HEK293 (cell line): Measurements from ENCODE around the gene KCNK1.

Experiments used
- CTCF ChIA-PET: fragments of 350-600 bp; formaldehyde crosslinking; extraction: SDS; loops from one replicate; lab custom pipeline; 2021; ENCODE audit warnings: antibody characterized with exemption; lab: Yijun Ruan, JAX
- POLR2A ChIA-PET: fragments of 300-600 bp; formaldehyde crosslinking; extraction: SDS; loops from one replicate; lab custom pipeline; 2020; ENCODE audit warnings: antibody characterized with exemption, inconsistent platforms; lab: Yijun Ruan, JAX
- H3K27ac ChIP-seq: fragments of 200-500 bp; sonication (Bioruptor generic); 2 replicates; pipeline ENCODE4 v1.5.1; 2014; ENCODE audit warnings: low read depth, low read length, control low read depth, inconsistent platforms; ENCODE audit errors: extremely low read depth
- H3K36me3 ChIP-seq, 2 experiments: fragments of 200-500 bp in 1 of 2; sonication (Bioruptor generic) in 1 of 2; 1 replicate in 1 of 2; 2 replicates in 1 of 2; pipeline ENCODE4 v1.5.1; 2014 to 2017; ENCODE audit warnings: inconsistent platforms in 2 of 2, low read length in 2 of 2; ENCODE audit not compliant: control insufficient read depth in 2 of 2, insufficient read depth in 1 of 2
- H3K4me1 ChIP-seq: fragments of 200-500 bp; sonication (Bioruptor generic); 2 replicates; pipeline ENCODE4 v1.5.1; 2014; ENCODE audit warnings: mild to moderate bottlenecking, low read length, inconsistent platforms; ENCODE audit not compliant: control insufficient read depth, insufficient read depth
- H3K4me3 ChIP-seq: 2 replicates; pipeline ENCODE4 v1.5.1; 2011; ENCODE audit warnings: low read depth, mild to moderate bottlenecking, control low read depth, low read length, moderate library complexity
- H3K9me3 ChIP-seq: fragments of 200-500 bp; sonication (Bioruptor generic); 2 replicates; pipeline ENCODE4 v1.5.1; 2014; ENCODE audit warnings: low read depth, low read length, inconsistent platforms; ENCODE audit not compliant: control insufficient read depth, insufficient read depth
- GLIS1 ChIP-seq: fragments of 450-650 bp; formaldehyde crosslinking; IDR thresholded peaks from 2 replicates; pipeline ENCODE4 v1.5.1; 2016; ENCODE audit warnings: missing biosample characterization, missing genetic modification characterization
- GLIS2 ChIP-seq: fragments of 450-650 bp; formaldehyde crosslinking; IDR thresholded peaks from 2 replicates; pipeline ENCODE4 v1.5.1; 2016; ENCODE audit warnings: missing biosample characterization, missing genetic modification characterization
- IKZF3 ChIP-seq: fragments of 450-650 bp; IDR thresholded peaks from 2 replicates; pipeline ENCODE4 v1.5.0; 2018; ENCODE audit warnings: missing biosample characterization, mild to moderate bottlenecking, missing genetic modification characterization, moderate library complexity
- KLF7 ChIP-seq: fragments of 450-650 bp; formaldehyde crosslinking; IDR thresholded peaks from 2 replicates; pipeline ENCODE4 v1.5.1; 2016; ENCODE audit warnings: missing biosample characterization, missing genetic modification characterization, borderline replicate concordance
- PRDM1 ChIP-seq: fragments of 450-650 bp; formaldehyde crosslinking; IDR thresholded peaks from 2 replicates; pipeline ENCODE4; 2016; ENCODE audit warnings: missing biosample characterization, missing genetic modification characterization
- TCF7L2 ChIP-seq: IDR thresholded peaks from 2 replicates; pipeline ENCODE4 v1.6.1; 2011; ENCODE audit warnings: low read depth, mild to moderate bottlenecking, inconsistent platforms, low read length, moderate library complexity, borderline replicate concordance
- TRIM28 ChIP-seq: IDR thresholded peaks from 2 replicates; pipeline ENCODE4 v1.6.1; 2011; ENCODE audit warnings: low read length, control low read depth, borderline replicate concordance
- ZNF114 ChIP-seq: fragments of 450-650 bp; formaldehyde crosslinking; IDR thresholded peaks from 2 replicates; pipeline ENCODE4 v1.5.0; 2017; ENCODE audit warnings: missing biosample characterization, missing genetic modification characterization
- ZNF121 ChIP-seq: fragments of 450-650 bp; formaldehyde crosslinking; IDR thresholded peaks from 2 replicates; pipeline ENCODE4 v1.5.1; 2016; ENCODE audit warnings: missing biosample characterization, missing genetic modification characterization
- ZNF175 ChIP-seq: fragments of 450-650 bp; formaldehyde crosslinking; IDR thresholded peaks from 2 replicates; pipeline ENCODE4 v1.5.1; 2016; ENCODE audit warnings: missing biosample characterization, missing genetic modification characterization
- ZNF2 ChIP-seq: fragments of 450-650 bp; formaldehyde crosslinking; IDR thresholded peaks from 2 replicates; pipeline ENCODE4 v1.5.1; 2016; ENCODE audit warnings: missing biosample characterization, missing genetic modification characterization
- ZNF354C ChIP-seq: fragments of 450-650 bp; formaldehyde crosslinking; IDR thresholded peaks from 2 replicates; pipeline ENCODE4 v1.5.1; 2016; ENCODE audit warnings: missing biosample characterization, missing genetic modification characterization, low read depth, borderline replicate concordance
- ZNF558 ChIP-seq: fragments of 450-650 bp; formaldehyde crosslinking; IDR thresholded peaks from 2 replicates; pipeline ENCODE4 v1.5.1; 2016; ENCODE audit warnings: missing biosample characterization, missing genetic modification characterization
- ZNF560 ChIP-seq: fragments of 450-650 bp; formaldehyde crosslinking; IDR thresholded peaks from 2 replicates; pipeline ENCODE4 v1.5.1; 2017; ENCODE audit warnings: missing biosample characterization, missing genetic modification characterization, borderline replicate concordance
- ZNF596 ChIP-seq: fragments of 450-650 bp; IDR thresholded peaks from 2 replicates; pipeline ENCODE4 v1.5.0; 2018; ENCODE audit warnings: missing biosample characterization, mild to moderate bottlenecking, missing genetic modification characterization, moderate library complexity
- ZNF660 ChIP-seq: fragments of 450-650 bp; IDR thresholded peaks from 2 replicates; pipeline ENCODE4 v1.5.1; 2018; ENCODE audit warnings: missing biosample characterization, mild to moderate bottlenecking, missing genetic modification characterization
- ZNF677 ChIP-seq: fragments of 450-650 bp; IDR thresholded peaks from 2 replicates; pipeline ENCODE4 v1.5.0; 2018; ENCODE audit warnings: missing biosample characterization, mild to moderate bottlenecking, missing genetic modification characterization, moderate library complexity
- ZNF701 ChIP-seq: fragments of 450-650 bp; formaldehyde crosslinking; IDR thresholded peaks from 2 replicates; pipeline ENCODE4 v1.5.1; 2016; ENCODE audit warnings: missing biosample characterization, missing genetic modification characterization
- TF ChIP-seq, protein P1 (sequence below): fragments of 450-650 bp; formaldehyde crosslinking; IDR thresholded peaks from 2 replicates; pipeline ENCODE4 v1.5.1; 2017; ENCODE audit warnings: missing biosample characterization, missing genetic modification characterization
- TF ChIP-seq, protein P2 (sequence below): fragments of 450-650 bp; formaldehyde crosslinking; IDR thresholded peaks from 2 replicates; pipeline ENCODE4 v1.5.0; 2017; ENCODE audit warnings: missing biosample characterization, missing genetic modification characterization, borderline replicate concordance
- TF ChIP-seq, protein P3 (sequence below): IDR thresholded peaks from 2 replicates; pipeline ENCODE4 v1.6.1; 2011; ENCODE audit warnings: mild to moderate bottlenecking, low read depth, low read length, borderline replicate concordance
- TF ChIP-seq, protein P4 (sequence below): fragments of 450-650 bp; formaldehyde crosslinking; conservative IDR thresholded peaks from 2 replicates; pipeline ENCODE4 v1.5.1; 2016; ENCODE audit warnings: low read depth, missing biosample characterization, missing genetic modification characterization
- TF ChIP-seq, protein P5 (sequence below): fragments of 450-650 bp; formaldehyde crosslinking; IDR thresholded peaks from 2 replicates; pipeline ENCODE4 v1.5.1; 2017; ENCODE audit warnings: missing biosample characterization, missing genetic modification characterization

Gene KCNK1

DNA sequence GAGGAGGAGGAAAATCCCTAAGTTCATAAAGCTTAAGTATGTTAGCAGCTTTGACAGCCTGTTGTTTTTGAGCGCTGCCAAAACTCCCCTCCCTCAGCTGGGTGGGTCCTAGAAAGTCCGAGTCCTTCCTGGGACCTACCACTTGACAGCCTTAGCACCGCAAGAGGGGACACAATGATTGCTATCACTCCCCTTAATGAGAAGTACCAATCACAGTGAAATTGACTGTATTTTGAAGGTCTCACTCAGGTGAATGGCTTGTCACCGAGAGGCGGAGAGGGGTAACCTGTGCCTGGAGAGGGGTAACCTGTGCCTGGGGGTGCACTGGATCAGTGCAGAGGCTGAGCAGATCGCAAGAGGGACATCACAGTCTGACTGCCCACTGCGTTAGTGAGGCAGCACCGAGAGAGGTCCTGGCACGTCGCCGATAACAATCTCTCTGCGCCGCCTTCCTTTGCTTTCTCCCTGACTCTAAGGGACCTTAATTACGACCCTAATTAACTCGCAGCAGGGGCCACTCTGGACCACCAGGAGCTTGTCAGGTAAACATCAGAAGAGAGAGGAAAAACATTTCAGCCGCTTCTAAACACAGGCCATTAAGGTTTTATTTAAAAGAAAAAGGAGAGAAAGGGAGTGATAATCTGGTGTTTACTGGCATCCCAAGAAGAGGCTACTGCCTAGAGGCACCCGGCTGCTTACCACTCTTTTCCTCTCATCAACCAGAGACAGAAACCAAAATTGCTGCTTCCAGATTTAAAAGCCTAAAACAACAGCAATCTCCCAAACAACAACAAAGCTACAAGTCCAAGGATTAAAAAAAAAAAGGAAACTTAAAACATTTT lies 25.7 kb upstream of the KCNK1 start:
- ChIA-PET CTCF (interaction anchor here (0.6 to 0.7 kb wide), 2 partner anchors 147 to 238 kb away, joined by 3 read pairs; no protein-coding TSS in a partner anchor), POLR2A (no interaction called here)
- no peak overlapping the region for H3K27ac ChIP-seq
- no peaks in the 10 kb centered on the region for H3K36me3 ChIP-seq
- no peaks in the 10 kb centered on the region for H3K4me1 ChIP-seq
- no peak overlapping the region for H3K4me3 ChIP-seq
- no peaks in the 10 kb centered on the region for H3K9me3 ChIP-seq
- no peak for TF ChIP-seq KLF7 (tag by site-specific recombination)
- TF ChIP-seq, protein P1, sequence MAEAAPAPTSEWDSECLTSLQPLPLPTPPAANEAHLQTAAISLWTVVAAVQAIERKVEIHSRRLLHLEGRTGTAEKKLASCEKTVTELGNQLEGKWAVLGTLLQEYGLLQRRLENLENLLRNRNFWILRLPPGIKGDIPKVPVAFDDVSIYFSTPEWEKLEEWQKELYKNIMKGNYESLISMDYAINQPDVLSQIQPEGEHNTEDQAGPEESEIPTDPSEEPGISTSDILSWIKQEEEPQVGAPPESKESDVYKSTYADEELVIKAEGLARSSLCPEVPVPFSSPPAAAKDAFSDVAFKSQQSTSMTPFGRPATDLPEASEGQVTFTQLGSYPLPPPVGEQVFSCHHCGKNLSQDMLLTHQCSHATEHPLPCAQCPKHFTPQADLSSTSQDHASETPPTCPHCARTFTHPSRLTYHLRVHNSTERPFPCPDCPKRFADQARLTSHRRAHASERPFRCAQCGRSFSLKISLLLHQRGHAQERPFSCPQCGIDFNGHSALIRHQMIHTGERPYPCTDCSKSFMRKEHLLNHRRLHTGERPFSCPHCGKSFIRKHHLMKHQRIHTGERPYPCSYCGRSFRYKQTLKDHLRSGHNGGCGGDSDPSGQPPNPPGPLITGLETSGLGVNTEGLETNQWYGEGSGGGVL = no peak
- no peak for TF ChIP-seq ZNF114
- TF ChIP-seq, protein P2, sequence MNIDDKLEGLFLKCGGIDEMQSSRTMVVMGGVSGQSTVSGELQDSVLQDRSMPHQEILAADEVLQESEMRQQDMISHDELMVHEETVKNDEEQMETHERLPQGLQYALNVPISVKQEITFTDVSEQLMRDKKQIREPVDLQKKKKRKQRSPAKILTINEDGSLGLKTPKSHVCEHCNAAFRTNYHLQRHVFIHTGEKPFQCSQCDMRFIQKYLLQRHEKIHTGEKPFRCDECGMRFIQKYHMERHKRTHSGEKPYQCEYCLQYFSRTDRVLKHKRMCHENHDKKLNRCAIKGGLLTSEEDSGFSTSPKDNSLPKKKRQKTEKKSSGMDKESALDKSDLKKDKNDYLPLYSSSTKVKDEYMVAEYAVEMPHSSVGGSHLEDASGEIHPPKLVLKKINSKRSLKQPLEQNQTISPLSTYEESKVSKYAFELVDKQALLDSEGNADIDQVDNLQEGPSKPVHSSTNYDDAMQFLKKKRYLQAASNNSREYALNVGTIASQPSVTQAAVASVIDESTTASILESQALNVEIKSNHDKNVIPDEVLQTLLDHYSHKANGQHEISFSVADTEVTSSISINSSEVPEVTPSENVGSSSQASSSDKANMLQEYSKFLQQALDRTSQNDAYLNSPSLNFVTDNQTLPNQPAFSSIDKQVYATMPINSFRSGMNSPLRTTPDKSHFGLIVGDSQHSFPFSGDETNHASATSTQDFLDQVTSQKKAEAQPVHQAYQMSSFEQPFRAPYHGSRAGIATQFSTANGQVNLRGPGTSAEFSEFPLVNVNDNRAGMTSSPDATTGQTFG (tag by site-specific recombination) = no peak
- peak; percentile 97 for TF ChIP-seq GLIS1 (tag by site-specific recombination)
- peak; percentile 79; the same call in 1 of the 2 replicates for TF ChIP-seq TCF7L2
- TF ChIP-seq GLIS2 = peak; percentile 21; the same call in 1 of the 2 replicates
- TF ChIP-seq, protein P3, sequence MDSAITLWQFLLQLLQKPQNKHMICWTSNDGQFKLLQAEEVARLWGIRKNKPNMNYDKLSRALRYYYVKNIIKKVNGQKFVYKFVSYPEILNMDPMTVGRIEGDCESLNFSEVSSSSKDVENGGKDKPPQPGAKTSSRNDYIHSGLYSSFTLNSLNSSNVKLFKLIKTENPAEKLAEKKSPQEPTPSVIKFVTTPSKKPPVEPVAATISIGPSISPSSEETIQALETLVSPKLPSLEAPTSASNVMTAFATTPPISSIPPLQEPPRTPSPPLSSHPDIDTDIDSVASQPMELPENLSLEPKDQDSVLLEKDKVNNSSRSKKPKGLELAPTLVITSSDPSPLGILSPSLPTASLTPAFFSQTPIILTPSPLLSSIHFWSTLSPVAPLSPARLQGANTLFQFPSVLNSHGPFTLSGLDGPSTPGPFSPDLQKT = no peak
- TF ChIP-seq ZNF121 (tag by site-specific recombination) = no peak
- TF ChIP-seq TRIM28 = peak; percentile 88; the same call in 1 of the 2 replicates
- TF ChIP-seq ZNF701 (tag by site-specific recombination) = no peak
- TF ChIP-seq ZNF175 (tag by site-specific recombination) = no peak
- peak; percentile 50 for TF ChIP-seq PRDM1 (tag by site-specific recombination)
- peak; percentile 25; the same call in 1 of the 2 replicates for TF ChIP-seq ZNF596 (tag by site-specific recombination)
- no peak for TF ChIP-seq ZNF660 (tag by site-specific recombination)
- TF ChIP-seq, protein P4, sequence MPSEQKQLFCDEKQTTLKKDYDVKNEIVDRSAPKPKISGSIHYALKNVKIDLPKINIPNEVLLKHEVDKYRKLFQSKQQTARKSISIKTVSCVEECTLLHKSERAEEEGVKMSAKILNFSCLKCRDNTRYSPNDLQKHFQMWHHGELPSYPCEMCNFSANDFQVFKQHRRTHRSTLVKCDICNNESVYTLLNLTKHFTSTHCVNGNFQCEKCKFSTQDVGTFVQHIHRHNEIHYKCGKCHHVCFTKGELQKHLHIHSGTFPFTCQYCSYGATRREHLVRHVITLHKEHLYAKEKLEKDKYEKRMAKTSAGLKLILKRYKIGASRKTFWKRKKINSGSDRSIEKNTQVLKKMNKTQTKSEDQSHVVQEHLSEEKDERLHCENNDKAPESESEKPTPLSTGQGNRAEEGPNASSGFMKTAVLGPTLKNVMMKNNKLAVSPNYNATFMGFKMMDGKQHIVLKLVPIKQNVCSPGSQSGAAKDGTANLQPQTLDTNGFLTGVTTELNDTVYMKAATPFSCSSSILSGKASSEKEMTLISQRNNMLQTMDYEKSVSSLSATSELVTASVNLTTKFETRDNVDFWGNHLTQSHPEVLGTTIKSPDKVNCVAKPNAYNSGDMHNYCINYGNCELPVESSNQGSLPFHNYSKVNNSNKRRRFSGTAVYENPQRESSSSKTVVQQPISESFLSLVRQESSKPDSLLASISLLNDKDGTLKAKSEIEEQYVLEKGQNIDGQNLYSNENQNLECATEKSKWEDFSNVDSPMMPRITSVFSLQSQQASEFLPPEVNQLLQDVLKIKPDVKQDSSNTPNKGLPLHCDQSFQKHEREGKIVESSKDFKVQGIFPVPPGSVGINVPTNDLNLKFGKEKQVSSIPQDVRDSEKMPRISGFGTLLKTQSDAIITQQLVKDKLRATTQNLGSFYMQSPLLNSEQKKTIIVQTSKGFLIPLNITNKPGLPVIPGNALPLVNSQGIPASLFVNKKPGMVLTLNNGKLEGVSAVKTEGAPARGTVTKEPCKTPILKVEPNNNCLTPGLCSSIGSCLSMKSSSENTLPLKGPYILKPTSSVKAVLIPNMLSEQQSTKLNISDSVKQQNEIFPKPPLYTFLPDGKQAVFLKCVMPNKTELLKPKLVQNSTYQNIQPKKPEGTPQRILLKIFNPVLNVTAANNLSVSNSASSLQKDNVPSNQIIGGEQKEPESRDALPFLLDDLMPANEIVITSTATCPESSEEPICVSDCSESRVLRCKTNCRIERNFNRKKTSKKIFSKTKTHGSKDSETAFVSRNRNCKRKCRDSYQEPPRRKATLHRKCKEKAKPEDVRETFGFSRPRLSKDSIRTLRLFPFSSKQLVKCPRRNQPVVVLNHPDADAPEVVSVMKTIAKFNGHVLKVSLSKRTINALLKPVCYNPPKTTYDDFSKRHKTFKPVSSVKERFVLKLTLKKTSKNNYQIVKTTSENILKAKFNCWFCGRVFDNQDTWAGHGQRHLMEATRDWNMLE (tag by site-specific recombination) = no peak
- TF ChIP-seq ZNF558 (tag by site-specific recombination) = no peak
- TF ChIP-seq, protein P5, sequence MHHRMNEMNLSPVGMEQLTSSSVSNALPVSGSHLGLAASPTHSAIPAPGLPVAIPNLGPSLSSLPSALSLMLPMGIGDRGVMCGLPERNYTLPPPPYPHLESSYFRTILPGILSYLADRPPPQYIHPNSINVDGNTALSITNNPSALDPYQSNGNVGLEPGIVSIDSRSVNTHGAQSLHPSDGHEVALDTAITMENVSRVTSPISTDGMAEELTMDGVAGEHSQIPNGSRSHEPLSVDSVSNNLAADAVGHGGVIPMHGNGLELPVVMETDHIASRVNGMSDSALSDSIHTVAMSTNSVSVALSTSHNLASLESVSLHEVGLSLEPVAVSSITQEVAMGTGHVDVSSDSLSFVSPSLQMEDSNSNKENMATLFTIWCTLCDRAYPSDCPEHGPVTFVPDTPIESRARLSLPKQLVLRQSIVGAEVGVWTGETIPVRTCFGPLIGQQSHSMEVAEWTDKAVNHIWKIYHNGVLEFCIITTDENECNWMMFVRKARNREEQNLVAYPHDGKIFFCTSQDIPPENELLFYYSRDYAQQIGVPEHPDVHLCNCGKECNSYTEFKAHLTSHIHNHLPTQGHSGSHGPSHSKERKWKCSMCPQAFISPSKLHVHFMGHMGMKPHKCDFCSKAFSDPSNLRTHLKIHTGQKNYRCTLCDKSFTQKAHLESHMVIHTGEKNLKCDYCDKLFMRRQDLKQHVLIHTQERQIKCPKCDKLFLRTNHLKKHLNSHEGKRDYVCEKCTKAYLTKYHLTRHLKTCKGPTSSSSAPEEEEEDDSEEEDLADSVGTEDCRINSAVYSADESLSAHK (tag by site-specific recombination) = no peak
- TF ChIP-seq ZNF560 (tag by site-specific recombination) = no peak
- no peak for TF ChIP-seq ZNF354C (tag by site-specific recombination)
- no peak for TF ChIP-seq ZNF677 (tag by site-specific recombination)
- peak; percentile 54; the same call in 1 of the 2 replicates for TF ChIP-seq IKZF3 (tag by site-specific recombination)
- no peak for TF ChIP-seq ZNF2
